ENCODE data around the gene CD109.

GRCh38 chr6:73680289-73680918 is 15.6 kb upstream of the CD109 start:
- no peak for TF ChIP-seq CTCF (IDR thresholded peaks at IDR 0.05; ENCODE audit: control extremely low read depth in 1 of 3, insufficient read depth in 1 of 3, low read depth in 1 of 3, low read length in 3 of 3)
- no peak for TF ChIP-seq HDAC6 (IDR thresholded peaks at IDR 0.05; ENCODE audit: low read depth, low read length)

Data from H1 (cell line).